ENCODE data around the gene DPP6.
"Not testable (repeated sequence)": the region's sequence is repeated elsewhere in the genome, so short reads cannot be mapped to it uniquely, and the experiment has no call there.

DNA sequence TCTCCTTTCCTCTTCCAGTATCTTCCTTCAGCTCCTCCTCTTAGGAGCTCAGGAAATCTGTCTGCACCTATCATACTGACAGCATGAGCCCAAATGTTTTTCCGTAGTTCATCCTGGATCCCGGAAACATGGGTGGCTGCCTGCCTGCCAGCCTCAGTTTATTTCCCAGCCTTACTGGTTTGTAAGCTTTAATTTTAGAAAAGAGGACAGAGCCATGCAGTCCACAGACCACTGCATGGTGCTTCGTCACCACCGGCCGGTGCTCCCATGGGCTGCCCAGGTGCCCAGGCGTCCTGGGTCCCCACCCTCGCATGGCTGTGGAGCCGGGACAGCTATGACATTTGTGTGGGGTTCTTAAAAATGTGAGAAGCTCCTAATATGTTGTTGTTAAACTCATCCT, 24.4 kb upstream of the DPP6 start:
- not testable (repeated sequence) for TF ChIP-seq GABPA (IDR thresholded peaks at IDR 0.05; ENCODE audit: low read depth)
- TF ChIP-seq, protein P1, sequence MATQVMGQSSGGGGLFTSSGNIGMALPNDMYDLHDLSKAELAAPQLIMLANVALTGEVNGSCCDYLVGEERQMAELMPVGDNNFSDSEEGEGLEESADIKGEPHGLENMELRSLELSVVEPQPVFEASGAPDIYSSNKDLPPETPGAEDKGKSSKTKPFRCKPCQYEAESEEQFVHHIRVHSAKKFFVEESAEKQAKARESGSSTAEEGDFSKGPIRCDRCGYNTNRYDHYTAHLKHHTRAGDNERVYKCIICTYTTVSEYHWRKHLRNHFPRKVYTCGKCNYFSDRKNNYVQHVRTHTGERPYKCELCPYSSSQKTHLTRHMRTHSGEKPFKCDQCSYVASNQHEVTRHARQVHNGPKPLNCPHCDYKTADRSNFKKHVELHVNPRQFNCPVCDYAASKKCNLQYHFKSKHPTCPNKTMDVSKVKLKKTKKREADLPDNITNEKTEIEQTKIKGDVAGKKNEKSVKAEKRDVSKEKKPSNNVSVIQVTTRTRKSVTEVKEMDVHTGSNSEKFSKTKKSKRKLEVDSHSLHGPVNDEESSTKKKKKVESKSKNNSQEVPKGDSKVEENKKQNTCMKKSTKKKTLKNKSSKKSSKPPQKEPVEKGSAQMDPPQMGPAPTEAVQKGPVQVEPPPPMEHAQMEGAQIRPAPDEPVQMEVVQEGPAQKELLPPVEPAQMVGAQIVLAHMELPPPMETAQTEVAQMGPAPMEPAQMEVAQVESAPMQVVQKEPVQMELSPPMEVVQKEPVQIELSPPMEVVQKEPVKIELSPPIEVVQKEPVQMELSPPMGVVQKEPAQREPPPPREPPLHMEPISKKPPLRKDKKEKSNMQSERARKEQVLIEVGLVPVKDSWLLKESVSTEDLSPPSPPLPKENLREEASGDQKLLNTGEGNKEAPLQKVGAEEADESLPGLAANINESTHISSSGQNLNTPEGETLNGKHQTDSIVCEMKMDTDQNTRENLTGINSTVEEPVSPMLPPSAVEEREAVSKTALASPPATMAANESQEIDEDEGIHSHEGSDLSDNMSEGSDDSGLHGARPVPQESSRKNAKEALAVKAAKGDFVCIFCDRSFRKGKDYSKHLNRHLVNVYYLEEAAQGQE (IDR thresholded peaks at IDR 0.05; ENCODE audit: low read depth, low read length): not testable (repeated sequence)
- TF ChIP-seq, protein P2, sequence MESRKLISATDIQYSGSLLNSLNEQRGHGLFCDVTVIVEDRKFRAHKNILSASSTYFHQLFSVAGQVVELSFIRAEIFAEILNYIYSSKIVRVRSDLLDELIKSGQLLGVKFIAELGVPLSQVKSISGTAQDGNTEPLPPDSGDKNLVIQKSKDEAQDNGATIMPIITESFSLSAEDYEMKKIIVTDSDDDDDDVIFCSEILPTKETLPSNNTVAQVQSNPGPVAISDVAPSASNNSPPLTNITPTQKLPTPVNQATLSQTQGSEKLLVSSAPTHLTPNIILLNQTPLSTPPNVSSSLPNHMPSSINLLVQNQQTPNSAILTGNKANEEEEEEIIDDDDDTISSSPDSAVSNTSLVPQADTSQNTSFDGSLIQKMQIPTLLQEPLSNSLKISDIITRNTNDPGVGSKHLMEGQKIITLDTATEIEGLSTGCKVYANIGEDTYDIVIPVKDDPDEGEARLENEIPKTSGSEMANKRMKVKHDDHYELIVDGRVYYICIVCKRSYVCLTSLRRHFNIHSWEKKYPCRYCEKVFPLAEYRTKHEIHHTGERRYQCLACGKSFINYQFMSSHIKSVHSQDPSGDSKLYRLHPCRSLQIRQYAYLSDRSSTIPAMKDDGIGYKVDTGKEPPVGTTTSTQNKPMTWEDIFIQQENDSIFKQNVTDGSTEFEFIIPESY (IDR thresholded peaks at IDR 0.05; ENCODE audit: borderline replicate concordance, low read depth): not testable (repeated sequence)
- TF ChIP-seq, protein P3, sequence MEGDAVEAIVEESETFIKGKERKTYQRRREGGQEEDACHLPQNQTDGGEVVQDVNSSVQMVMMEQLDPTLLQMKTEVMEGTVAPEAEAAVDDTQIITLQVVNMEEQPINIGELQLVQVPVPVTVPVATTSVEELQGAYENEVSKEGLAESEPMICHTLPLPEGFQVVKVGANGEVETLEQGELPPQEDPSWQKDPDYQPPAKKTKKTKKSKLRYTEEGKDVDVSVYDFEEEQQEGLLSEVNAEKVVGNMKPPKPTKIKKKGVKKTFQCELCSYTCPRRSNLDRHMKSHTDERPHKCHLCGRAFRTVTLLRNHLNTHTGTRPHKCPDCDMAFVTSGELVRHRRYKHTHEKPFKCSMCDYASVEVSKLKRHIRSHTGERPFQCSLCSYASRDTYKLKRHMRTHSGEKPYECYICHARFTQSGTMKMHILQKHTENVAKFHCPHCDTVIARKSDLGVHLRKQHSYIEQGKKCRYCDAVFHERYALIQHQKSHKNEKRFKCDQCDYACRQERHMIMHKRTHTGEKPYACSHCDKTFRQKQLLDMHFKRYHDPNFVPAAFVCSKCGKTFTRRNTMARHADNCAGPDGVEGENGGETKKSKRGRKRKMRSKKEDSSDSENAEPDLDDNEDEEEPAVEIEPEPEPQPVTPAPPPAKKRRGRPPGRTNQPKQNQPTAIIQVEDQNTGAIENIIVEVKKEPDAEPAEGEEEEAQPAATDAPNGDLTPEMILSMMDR (IDR thresholded peaks at IDR 0.05): not testable (repeated sequence)
